Skin epidermis (tissue), 12 donors: ENCODE results near the gene SIX6.
A peak's percentile ranks its signal among the peaks of the same experiment; 100 is the strongest.

Source experiments
- H3K27ac ChIP-seq, 21 experiments: fragments of 200-600 bp; sonication (generic) in 11 of 21; one replicate each; pipeline ENCODE4 v1.5.0; 2020; ENCODE audit warnings: mild to moderate bottlenecking in 3 of 21, inconsistent platforms in 2 of 21, moderate library complexity in 2 of 21
- H3K4me3 ChIP-seq, 7 experiments: fragments of 200-600 bp; sonication (generic) in 2 of 7; one replicate each; pipeline ENCODE4 v1.5.0; 2020; ENCODE audit warnings: inconsistent platforms in 2 of 7, mild to moderate bottlenecking in 2 of 7, moderate library complexity in 1 of 7

Gene SIX6

GRCh38 chr14:60512126-60512525, 3.2 kb downstream of the SIX6 start:
- Histone ChIP-seq H3K4me3 (no peak overlapping the region), H3K27ac (no peak overlapping the region)

GRCh38 chr14:60512973-60513571, 4.1 kb downstream of the SIX6 start:
- Histone ChIP-seq H3K27ac (no peak overlapping the region), H3K4me3 (no peak overlapping the region)

- no peak overlapping the region for H3K27ac ChIP-seq
- peak overlapping the region in 4 of 7 experiments; percentile 14 to 34 (median 24) for H3K4me3 ChIP-seq
Measured at GRCh38 chr14:60514378-60514740, 5.4 kb downstream of the SIX6 start.

- Histone ChIP-seq H3K27ac (no peak overlapping the region), H3K4me3 (peak overlapping the region in 6 of 7 experiments; percentile 3 to 34 (median 17))
Measured at GRCh38 chr14:60514741-60515491, 6.0 kb downstream of the SIX6 start.

- Histone ChIP-seq H3K27ac (no peak overlapping the region), H3K4me3 (peak overlapping the region in 4 of 7 experiments; percentile 14 to 34 (median 24))
Measured at GRCh38 chr14:60515511-60516289, 6.8 kb downstream of the SIX6 start.

- Histone ChIP-seq H3K27ac (no peak overlapping the region), H3K4me3 (no peak overlapping the region)
Measured at GRCh38 chr14:60532442-60532841, 23.5 kb downstream of the SIX6 start.

- Histone ChIP-seq H3K27ac (no peak overlapping the region), H3K4me3 (no peak overlapping the region)
Measured at GRCh38 chr14:60537663-60538062, 28.7 kb downstream of the SIX6 start.

GRCh38 chr14:60544659-60545058, 35.7 kb downstream of the SIX6 start:
- Histone ChIP-seq H3K4me3 (no peak overlapping the region), H3K27ac (no peak overlapping the region)

- H3K4me3 ChIP-seq = no peak overlapping the region
- no peak overlapping the region for H3K27ac ChIP-seq
Measured at GRCh38 chr14:60553808-60554207, 44.9 kb downstream of the SIX6 start.

- H3K4me3 ChIP-seq = no peak overlapping the region
- H3K27ac ChIP-seq = no peak overlapping the region
Measured at GRCh38 chr14:60561845-60562746, 53.1 kb downstream of the SIX6 start.
